ENCODE results near the gene FAM193A.

- TF ChIP-seq EZH2phosphoT487 (IDR thresholded peaks at IDR 0.05; ENCODE audit: borderline replicate concordance, low read length), result no peak
- TF ChIP-seq, protein P1, sequence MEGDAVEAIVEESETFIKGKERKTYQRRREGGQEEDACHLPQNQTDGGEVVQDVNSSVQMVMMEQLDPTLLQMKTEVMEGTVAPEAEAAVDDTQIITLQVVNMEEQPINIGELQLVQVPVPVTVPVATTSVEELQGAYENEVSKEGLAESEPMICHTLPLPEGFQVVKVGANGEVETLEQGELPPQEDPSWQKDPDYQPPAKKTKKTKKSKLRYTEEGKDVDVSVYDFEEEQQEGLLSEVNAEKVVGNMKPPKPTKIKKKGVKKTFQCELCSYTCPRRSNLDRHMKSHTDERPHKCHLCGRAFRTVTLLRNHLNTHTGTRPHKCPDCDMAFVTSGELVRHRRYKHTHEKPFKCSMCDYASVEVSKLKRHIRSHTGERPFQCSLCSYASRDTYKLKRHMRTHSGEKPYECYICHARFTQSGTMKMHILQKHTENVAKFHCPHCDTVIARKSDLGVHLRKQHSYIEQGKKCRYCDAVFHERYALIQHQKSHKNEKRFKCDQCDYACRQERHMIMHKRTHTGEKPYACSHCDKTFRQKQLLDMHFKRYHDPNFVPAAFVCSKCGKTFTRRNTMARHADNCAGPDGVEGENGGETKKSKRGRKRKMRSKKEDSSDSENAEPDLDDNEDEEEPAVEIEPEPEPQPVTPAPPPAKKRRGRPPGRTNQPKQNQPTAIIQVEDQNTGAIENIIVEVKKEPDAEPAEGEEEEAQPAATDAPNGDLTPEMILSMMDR (conservative IDR thresholded peaks at IDR 0.05; ENCODE audit: low read depth, low read length), result no peak
Observed at GRCh38 chr4:2560167-2560566, 23.7 kb downstream of the FAM193A start.
